HPDE6-E6E7 (cell line): Measurements from ENCODE around the gene ROBO2.

Source experiments
- DNase-seq: peaks from one replicate; pipeline ENCODE4 v3.0.0; 2011; ENCODE audit warnings: missing footprints; ENCODE audit errors: extremely low spot score

Gene ROBO2

GRCh38 chr3:77102951-77103769 is 63.3 kb downstream of the ROBO2 start:
- DNase-seq, result no peak

- no peak for DNase-seq
Measured at GRCh38 chr3:77122652-77123051, 82.8 kb downstream of the ROBO2 start.

DNA sequence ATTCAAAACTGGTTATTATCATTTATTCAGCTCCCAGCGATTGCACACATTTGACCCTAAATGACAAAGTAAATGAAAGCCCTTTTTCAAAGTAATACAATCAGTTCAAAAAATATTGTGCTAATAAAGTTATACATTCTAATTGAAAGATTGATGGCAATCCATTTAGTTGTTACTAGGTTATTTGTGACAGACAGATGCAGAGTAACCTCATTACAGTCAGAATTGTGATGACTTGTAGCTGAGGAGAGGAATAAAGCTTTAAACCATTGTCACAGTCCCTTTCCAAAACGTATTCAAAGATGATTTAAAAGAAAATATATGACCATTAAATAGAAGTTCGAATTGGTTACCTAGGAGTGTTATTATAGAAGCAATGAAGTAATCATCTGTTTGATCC is 86.1 kb downstream of the ROBO2 start:
- no peak for DNase-seq

- DNase-seq, result no peak
Measured at GRCh38 chr3:77134769-77135168, 94.9 kb downstream of the ROBO2 start.

GRCh38 chr3:77137559-77137958 is 97.7 kb downstream of the ROBO2 start:
- no peak for DNase-seq

DNA sequence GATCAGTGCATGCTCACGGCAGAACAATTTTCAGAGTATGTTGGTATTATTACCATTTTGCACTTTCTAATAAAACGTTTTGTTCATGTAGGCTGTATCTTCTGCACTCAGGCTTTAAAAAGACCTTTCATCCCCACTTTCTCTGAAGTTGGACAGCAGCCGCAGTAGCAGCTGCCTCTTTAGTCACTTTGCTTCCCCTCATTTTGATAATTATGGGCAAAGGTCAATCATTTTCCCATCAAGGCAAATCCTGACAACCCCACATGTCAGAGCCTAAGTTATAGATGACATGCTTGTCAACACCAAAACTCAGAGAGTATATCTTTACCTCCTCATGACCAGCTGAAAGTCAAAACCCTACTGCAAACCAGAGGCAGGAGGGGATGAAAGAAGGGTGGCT is 99.7 kb downstream of the ROBO2 start:
- no peak for DNase-seq

DNA sequence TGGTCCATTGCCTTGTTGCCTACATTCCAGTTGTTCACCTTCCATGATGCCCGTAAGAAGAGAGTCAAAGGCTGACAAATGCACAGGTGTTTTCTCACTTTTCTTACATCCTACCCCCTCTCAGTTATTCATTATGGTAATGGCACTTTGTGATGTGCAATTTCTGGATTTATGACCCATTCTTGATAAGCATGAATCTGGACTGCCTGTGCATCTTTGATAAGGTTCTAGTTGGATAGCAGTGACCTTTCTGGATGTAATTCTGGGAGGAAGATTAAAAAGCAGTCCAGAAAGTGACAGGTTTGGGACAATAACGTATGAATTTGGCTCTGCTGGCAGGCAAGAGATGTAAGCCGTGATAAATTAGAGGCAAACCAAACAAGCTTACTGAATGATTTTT is 101.5 kb downstream of the ROBO2 start:
- DNase-seq, result no peak

DNA sequence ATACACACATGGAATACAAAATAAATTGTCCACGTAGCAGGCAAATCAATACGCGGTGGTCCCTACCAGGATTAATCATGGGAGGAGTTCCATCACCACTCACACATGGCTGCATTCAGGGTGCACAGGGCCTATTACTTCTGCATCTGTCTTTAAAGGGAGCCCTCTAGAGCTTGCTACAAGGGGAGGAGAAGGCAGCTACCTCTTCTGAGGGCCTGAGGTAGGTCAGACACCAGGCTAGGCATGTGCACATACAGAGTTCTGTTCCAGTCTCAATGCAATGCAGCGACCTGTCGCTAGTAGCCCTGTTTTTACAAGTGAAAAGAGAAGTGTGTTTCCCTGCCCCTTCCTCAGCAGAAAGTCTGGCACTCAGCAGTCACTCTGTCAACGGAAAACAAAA is 102.7 kb downstream of the ROBO2 start:
- DNase-seq, result no peak

DNA sequence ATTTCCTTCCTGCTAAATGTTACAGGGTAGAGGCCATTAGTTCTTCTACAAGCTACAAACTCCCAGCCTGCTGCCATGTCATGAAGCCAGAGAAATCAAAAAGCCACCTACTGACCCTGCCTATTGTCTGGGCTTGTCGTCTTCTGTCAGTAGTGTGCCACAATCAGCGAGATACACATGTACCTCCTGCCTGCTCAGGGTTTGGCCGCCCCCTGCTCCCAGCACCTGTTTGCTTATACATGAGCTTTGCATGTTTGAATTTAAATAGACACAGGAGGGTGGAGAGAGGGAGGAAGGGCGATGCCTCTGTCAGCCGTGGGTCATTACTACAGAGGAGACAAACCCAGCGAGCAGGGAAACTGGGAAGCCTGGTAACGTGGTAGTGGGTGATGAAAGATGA is 106.1 kb downstream of the ROBO2 start:
- no peak for DNase-seq

GRCh38 chr3:77147836-77148578 is 108.1 kb downstream of the ROBO2 start:
- no peak for DNase-seq

- DNase-seq, result no peak
Measured at GRCh38 chr3:77149382-77149781, 109.5 kb downstream of the ROBO2 start.

DNA sequence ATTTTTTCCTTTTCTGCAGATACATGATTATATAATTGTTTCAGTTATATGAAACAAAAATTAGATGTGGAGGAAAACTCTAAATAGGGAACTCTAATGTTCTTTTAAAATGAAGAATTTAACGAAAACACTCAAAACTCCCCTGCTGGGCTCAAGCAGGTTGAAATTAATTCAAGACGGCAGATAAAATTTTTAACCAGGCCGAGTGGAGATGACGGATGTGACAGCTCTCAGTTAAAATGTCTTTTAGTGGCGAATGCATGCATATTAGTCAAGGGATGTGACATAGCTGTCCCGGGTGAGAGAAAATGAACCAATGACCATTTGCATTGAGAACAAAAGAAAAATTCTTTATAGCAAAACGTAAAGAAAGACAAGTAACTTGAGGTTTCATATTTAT is 110.1 kb downstream of the ROBO2 start:
- no peak for DNase-seq

DNA sequence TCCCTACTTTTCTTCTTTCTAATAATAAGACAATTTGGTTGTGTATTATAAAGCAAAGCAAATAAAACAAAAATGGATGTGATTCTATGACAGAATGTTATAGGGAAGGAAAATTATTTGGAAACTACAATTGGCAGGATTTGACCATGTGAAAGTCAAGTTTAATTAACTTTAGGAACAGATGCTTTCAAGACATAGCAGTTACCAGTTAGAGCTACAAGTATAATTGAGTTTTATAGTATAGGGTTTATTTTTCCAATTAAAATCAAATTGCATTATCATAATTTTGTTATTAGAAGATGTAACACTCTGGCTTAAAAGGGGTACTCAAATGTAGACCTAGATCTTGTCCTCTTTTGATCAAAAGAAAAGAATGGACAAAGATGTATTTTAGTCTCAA is 110.9 kb downstream of the ROBO2 start:
- DNase-seq, result no peak

- no peak for DNase-seq
Measured at GRCh38 chr3:77158730-77159581, 119.1 kb downstream of the ROBO2 start.

DNA sequence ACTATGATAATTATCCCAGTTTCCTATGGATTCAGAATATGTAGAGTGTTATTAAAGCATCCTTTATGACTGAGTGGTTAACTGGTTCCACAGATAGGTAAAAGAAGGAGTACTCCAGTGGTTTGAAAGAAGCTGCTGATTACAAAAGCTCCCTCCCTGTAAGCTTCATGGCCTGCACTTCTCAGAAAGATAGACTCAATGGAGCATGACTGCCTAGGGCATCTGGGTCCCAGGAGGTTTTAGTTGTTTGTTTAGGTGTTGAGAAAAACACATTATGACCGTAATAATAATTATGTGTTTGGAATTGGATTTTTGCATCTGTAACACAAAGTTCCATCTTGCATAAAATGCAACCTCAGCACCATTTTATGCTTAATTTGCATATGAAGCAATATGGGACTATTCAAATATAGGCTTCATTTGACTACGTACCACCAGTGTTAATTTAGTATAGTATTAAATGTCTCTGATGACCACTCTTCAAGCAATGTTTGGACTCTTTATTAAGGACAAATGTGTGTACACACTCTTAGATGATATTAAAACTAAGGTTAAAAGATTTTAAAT is 121.1 kb downstream of the ROBO2 start:
- no peak for DNase-seq

GRCh38 chr3:77169823-77170222 is 129.9 kb downstream of the ROBO2 start:
- no peak for DNase-seq

GRCh38 chr3:77171026-77171425 is 131.1 kb downstream of the ROBO2 start:
- DNase-seq, result no peak

DNA sequence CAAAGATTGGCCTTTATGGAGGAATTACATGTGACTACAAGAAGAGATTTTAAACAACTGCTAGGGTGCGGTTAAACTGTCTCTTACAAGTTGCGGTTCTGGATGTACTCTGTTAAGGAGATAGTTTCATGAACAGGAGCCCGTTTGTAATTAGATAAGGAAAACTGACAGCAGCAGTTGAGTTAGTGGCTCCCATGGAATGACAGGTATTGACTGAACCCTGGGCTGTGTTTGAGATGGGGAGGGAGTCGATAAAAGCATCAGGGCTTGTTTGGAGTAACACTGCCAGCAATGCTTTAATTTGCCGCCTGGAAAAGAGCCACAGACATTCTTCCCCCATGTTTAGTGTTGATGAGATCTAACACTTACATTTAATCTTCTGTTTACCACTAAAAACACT is 139.9 kb downstream of the ROBO2 start:
- no peak for DNase-seq

DNA sequence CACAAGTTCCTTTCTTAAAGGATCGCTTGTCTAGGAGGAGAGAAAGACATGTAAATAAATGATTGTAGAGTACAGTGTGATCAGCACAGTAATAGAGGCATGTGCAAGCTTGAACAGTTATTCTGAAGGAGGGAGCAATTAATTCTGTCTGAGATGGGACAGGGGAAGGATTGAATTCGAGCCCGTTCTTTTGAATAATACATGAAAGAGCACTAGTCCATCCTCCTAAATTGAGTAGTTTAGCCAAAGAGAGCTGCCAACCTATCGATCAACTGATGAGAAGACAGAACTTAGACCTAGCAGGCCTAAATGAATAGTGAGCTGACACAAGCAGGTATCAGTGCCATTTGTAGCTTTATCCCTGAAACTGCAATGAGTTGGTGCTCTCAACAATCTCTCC is 142.4 kb downstream of the ROBO2 start:
- no peak for DNase-seq

GRCh38 chr3:77186319-77186718 is 146.4 kb downstream of the ROBO2 start:
- no peak for DNase-seq

DNA sequence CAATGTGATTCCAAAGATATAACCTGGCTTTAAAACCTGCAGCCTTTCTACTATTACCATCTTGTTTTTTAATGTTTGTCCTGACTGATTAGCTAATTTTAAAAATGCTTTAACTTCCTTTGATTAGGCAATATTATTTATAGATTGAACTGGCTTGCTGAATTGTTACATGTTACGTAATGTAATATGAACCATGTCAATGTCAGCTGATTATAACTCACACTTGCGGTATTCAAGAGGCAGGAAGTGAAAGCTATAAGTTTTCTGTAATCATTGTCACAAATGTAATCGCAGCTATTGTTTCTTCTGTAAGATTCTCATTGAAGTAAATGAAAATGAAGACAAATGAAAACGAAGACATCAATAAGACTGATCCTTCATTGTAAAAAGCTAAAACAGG is 146.8 kb downstream of the ROBO2 start:
- peak; percentile 1 for DNase-seq

DNA sequence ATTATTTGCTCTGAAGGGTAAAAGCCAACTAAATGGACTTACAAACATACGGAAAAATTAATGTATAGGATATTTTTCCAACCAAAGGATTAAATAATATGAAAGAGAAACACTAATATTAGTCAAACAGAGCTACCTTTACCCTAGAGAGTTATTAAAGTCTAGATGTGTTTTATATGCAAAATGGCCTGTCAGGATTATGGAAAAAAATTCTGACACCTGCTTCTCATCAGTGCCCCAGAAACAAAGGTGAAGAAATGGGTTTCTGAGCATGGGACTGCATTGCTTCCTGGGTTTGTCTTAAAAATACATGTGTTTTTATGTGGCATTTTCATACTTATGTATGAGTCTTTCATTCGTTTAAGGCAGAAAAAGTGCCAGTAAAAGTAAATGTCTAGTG is 148.3 kb downstream of the ROBO2 start:
- DNase-seq, result no peak
